ENCODE measurements around the gene PRKCI.

- TF ChIP-seq RCOR1 (IDR thresholded peaks at IDR 0.05; ENCODE audit: insufficient replicate concordance, low read length): no peak
- no peak for TF ChIP-seq CTCF (conservative IDR thresholded peaks at IDR 0.05; ENCODE audit: low read depth, low read length)
- TF ChIP-seq ELK1 (IDR thresholded peaks at IDR 0.05; ENCODE audit: borderline replicate concordance, low read depth, low read length): no peak
- TF ChIP-seq POLR2A (IDR thresholded peaks at IDR 0.05; ENCODE audit: low read depth, low read length): no peak
- no peak for TF ChIP-seq RAD21 (IDR thresholded peaks at IDR 0.05; ENCODE audit: low read length)
- TF ChIP-seq RFX5 (IDR thresholded peaks at IDR 0.05; ENCODE audit: low read depth, low read length): no peak
- no peak for TF ChIP-seq MXI1 (IDR thresholded peaks at IDR 0.05; ENCODE audit: borderline replicate concordance, low read depth, low read length)
- TF ChIP-seq SMC3 (IDR thresholded peaks at IDR 0.05; ENCODE audit: low read depth, low read length): no peak
- no peak for TF ChIP-seq BHLHE40 (IDR thresholded peaks at IDR 0.05; ENCODE audit: low read depth, low read length)
- TF ChIP-seq CEBPB (IDR thresholded peaks at IDR 0.05; ENCODE audit: low read depth, low read length): no peak
- TF ChIP-seq MAFK (IDR thresholded peaks at IDR 0.05; ENCODE audit: low read depth, low read length): no peak
- TF ChIP-seq MAZ (IDR thresholded peaks at IDR 0.05; ENCODE audit: borderline replicate concordance, low read depth, low read length): no peak
Measured at GRCh38 chr3:170204023-170204472, 18.2 kb upstream of the PRKCI start.
